GM20431 (cell line): Measurements from ENCODE around the gene NRG3.
"Not testable (repeated sequence)": the region's sequence is repeated elsewhere in the genome, so short reads cannot be mapped to it uniquely, and the experiment has no call there.

ENCODE experiments used
- in situ Hi-C: fragments of 300-500 bp; cut with MseI, MboI; formaldehyde crosslinking; loops from one replicate; pipeline ENCODE4 v1.15.0; 2020; ENCODE audit warnings: low sequenced_read_pairs; ENCODE audit not compliant: unreplicated experiment

The NRG3 gene

GRCh38 chr10:82609845-82610244, 734.9 kb downstream of the NRG3 start:
- in situ Hi-C loops, result no loop called here

- in situ Hi-C loops, result no loop called here
Measured at GRCh38 chr10:82618007-82618406, 743.0 kb downstream of the NRG3 start.

- in situ Hi-C loops, result no loop called here
Measured at GRCh38 chr10:82621680-82622079, 746.7 kb downstream of the NRG3 start.

GRCh38 chr10:82622479-82622878, 747.5 kb downstream of the NRG3 start:
- in situ Hi-C loops, result no loop called here

- in situ Hi-C loops, result no loop called here
Measured at GRCh38 chr10:82625512-82626189, 750.7 kb downstream of the NRG3 start.

- in situ Hi-C loops, result no loop called here
Measured at GRCh38 chr10:82628373-82628772, 753.4 kb downstream of the NRG3 start.

- in situ Hi-C loops, result no loop called here
Measured at GRCh38 chr10:82643076-82643475, 768.1 kb downstream of the NRG3 start.

- in situ Hi-C loops, result no loop called here
Measured at GRCh38 chr10:82643601-82644000, 768.6 kb downstream of the NRG3 start.

GRCh38 chr10:82645221-82645620, 770.2 kb downstream of the NRG3 start:
- in situ Hi-C loops, result no loop called here

- in situ Hi-C loops, result no loop called here
Measured at GRCh38 chr10:82653244-82654155, 778.5 kb downstream of the NRG3 start.

GRCh38 chr10:82660205-82660604, 785.2 kb downstream of the NRG3 start:
- in situ Hi-C loops, result no loop called here

GRCh38 chr10:82660986-82661385, 786.0 kb downstream of the NRG3 start:
- in situ Hi-C loops, result no loop called here

GRCh38 chr10:82661701-82662100, 786.7 kb downstream of the NRG3 start:
- in situ Hi-C loops, result no loop called here

GRCh38 chr10:82668221-82668895, 793.4 kb downstream of the NRG3 start:
- in situ Hi-C loops, result no loop called here

GRCh38 chr10:82674036-82674435, 799.0 kb downstream of the NRG3 start:
- in situ Hi-C loops, result no loop called here

- in situ Hi-C loops, result not testable (repeated sequence)
Measured at GRCh38 chr10:82677932-82678331, 802.9 kb downstream of the NRG3 start.

- in situ Hi-C loops, result not testable (repeated sequence)
Measured at GRCh38 chr10:82678451-82678850, 803.5 kb downstream of the NRG3 start.

- in situ Hi-C loops, result no loop called here
Measured at GRCh38 chr10:82680608-82681007, 805.6 kb downstream of the NRG3 start.

- in situ Hi-C loops, result no loop called here
Measured at GRCh38 chr10:82683945-82684344, 809.0 kb downstream of the NRG3 start.

- in situ Hi-C loops, result no loop called here
Measured at GRCh38 chr10:82685087-82685486, 810.1 kb downstream of the NRG3 start.

GRCh38 chr10:82691211-82691610, 816.2 kb downstream of the NRG3 start:
- in situ Hi-C loops, result no loop called here
